IMR-90 (cell line): ENCODE measurements around the gene DPH6. TPM values are rescaled to one million over a fixed set of nuclear protein-coding genes. Genes with fewer than 3 reads are reported as not detected.

ENCODE experiments used
- ATAC-seq: fragments of 200-7000 bp; cut with Tn5 transposase; 2 replicates; pipeline ENCODE4 v1.9.1; 2020; ENCODE audit warnings: low read depth, mild to moderate bottlenecking, moderate library complexity
- BruUV-seq: library from RNA; stranded (reverse); fragments of 400-500 nt; replicated peaks from 2 replicates; lab custom pipeline; 2021; lab: Mats Ljungman, UMichigan
- CTCF ChIA-PET: fragments of 300-600 bp; formaldehyde crosslinking; extraction: SDS; loops from one replicate; lab custom pipeline; 2021; ENCODE audit warnings: antibody characterized with exemption; lab: Yijun Ruan, JAX
- POLR2A ChIA-PET: fragments of 300-600 bp; sonication (Branson Sonifier 250); formaldehyde crosslinking; loops from one replicate; lab custom pipeline; 2022; ENCODE audit warnings: antibody characterized with exemption; ENCODE audit not compliant: unreplicated experiment; lab: Charles Lee
- DNase-seq: peaks from one replicate; pipeline ENCODE4 v3.0.0; 2013
- H2AFZ ChIP-seq: replicated peaks from 2 replicates; pipeline ENCODE3; 2013; ENCODE audit warnings: low read length, mild to moderate bottlenecking; ENCODE audit not compliant: poor library complexity
- H2AK5ac ChIP-seq: 2 replicates; pipeline ENCODE4 v1.6.1; 2013; ENCODE audit warnings: low read depth, low read length, inconsistent platforms
- H2AK9ac ChIP-seq: replicated peaks from 2 replicates; pipeline ENCODE3; 2013; ENCODE audit warnings: mild to moderate bottlenecking, low read depth, low read length, moderate library complexity; ENCODE audit not compliant: poor library complexity
- H2BK120ac ChIP-seq: 2 replicates; pipeline ENCODE4 v1.6.1; 2013; ENCODE audit warnings: low read depth, low read length, inconsistent platforms
- H2BK15ac ChIP-seq: 3 replicates; pipeline ENCODE4 v1.6.1; 2013; ENCODE audit warnings: low read depth, low read length, inconsistent platforms
- H2BK20ac ChIP-seq: 2 replicates; pipeline ENCODE4 v1.6.1; 2013; ENCODE audit warnings: low read depth, mild to moderate bottlenecking, inconsistent platforms, low read length, moderate library complexity
- H2BK5ac ChIP-seq: 2 replicates; pipeline ENCODE4 v1.6.1; 2013; ENCODE audit warnings: mild to moderate bottlenecking, low read depth, low read length, inconsistent platforms; ENCODE audit not compliant: poor library complexity, severe bottlenecking
- H3K14ac ChIP-seq: replicated peaks from 2 replicates; pipeline ENCODE4 v1.6.1; 2013; ENCODE audit warnings: low read depth, low read length, inconsistent platforms
- H3K18ac ChIP-seq: 2 replicates; pipeline ENCODE4 v1.6.1; 2013; ENCODE audit warnings: low read depth, low read length, control low read depth
- H3K23ac ChIP-seq: 2 replicates; pipeline ENCODE4 v1.6.1; 2013; ENCODE audit warnings: low read depth, low read length, inconsistent platforms
- H3K27ac ChIP-seq: 2 replicates; pipeline ENCODE4 v1.5.1; 2013; ENCODE audit warnings: mild to moderate bottlenecking, control low read depth, low read length; ENCODE audit not compliant: insufficient read depth
- H3K27me3 ChIP-seq: 2 replicates; pipeline ENCODE4 v1.6.1; 2013; ENCODE audit warnings: low read length; ENCODE audit not compliant: control insufficient read depth, insufficient read depth
- H3K36me3 ChIP-seq: 2 replicates; pipeline ENCODE4 v1.6.1; 2013; ENCODE audit warnings: low read length, mixed read lengths; ENCODE audit not compliant: control insufficient read depth, insufficient read depth
- H3K4ac ChIP-seq: 2 replicates; pipeline ENCODE4 v1.6.1; 2013; ENCODE audit warnings: low read depth, low read length, inconsistent platforms
- H3K4me1 ChIP-seq: 2 replicates; pipeline ENCODE4 v1.6.1; 2013; ENCODE audit warnings: low read length, mixed read lengths; ENCODE audit not compliant: control insufficient read depth, insufficient read depth
- H3K4me2 ChIP-seq: 2 replicates; pipeline ENCODE4 v1.6.1; 2013; ENCODE audit warnings: low read depth, mild to moderate bottlenecking, control low read depth, low read length, moderate library complexity
- H3K4me3 ChIP-seq: 2 replicates; pipeline ENCODE4 v1.5.1; 2013; ENCODE audit warnings: low read depth, mild to moderate bottlenecking, control low read depth, low read length, moderate library complexity; ENCODE audit not compliant: insufficient read depth
- H3K56ac ChIP-seq: 2 replicates; pipeline ENCODE4 v1.6.1; 2013; ENCODE audit warnings: low read length, inconsistent platforms; ENCODE audit not compliant: insufficient read depth; ENCODE audit errors: extremely low read depth
- H3K79me1 ChIP-seq, 2 experiments: 2 replicates each; pipeline ENCODE4 v1.6.1; 2013; ENCODE audit warnings: low read length in 2 of 2, inconsistent platforms in 1 of 2, low read depth in 1 of 2
- H3K9ac ChIP-seq: 2 replicates; pipeline ENCODE4 v1.6.1; 2013; ENCODE audit warnings: low read depth, low read length, control low read depth
- H3K9me1 ChIP-seq: 2 replicates; pipeline ENCODE4 v1.6.1; 2013; ENCODE audit warnings: low read length, inconsistent platforms; ENCODE audit not compliant: insufficient read depth
- H3K9me3 ChIP-seq: 2 replicates; pipeline ENCODE4 v1.6.1; 2013; ENCODE audit warnings: low read length; ENCODE audit not compliant: control insufficient read depth, insufficient read depth
- H4K20me1 ChIP-seq: 2 replicates; pipeline ENCODE4 v1.6.1; 2013; ENCODE audit warnings: low read length, inconsistent platforms; ENCODE audit not compliant: insufficient read depth
- H4K5ac ChIP-seq: 2 replicates; pipeline ENCODE4 v1.6.1; 2013; ENCODE audit warnings: mild to moderate bottlenecking, low read depth, low read length, control low read depth
- H4K8ac ChIP-seq, 2 experiments: 2 replicates each; pipeline ENCODE4 v1.6.1; 2013; ENCODE audit warnings: low read depth in 2 of 2, low read length in 2 of 2, control low read depth in 1 of 2, inconsistent platforms in 1 of 2
- H4K91ac ChIP-seq: 2 replicates; pipeline ENCODE4 v1.6.1; 2013; ENCODE audit warnings: low read depth, low read length, inconsistent platforms; ENCODE audit not compliant: insufficient read depth
- BHLHE40 ChIP-seq: fragments of 150-350 bp; IDR thresholded peaks from 2 replicates; pipeline ENCODE4 v1.6.1; 2016; ENCODE audit warnings: mild to moderate bottlenecking, low read depth, low read length
- FOS ChIP-seq: fragments of 150-350 bp; IDR thresholded peaks from 2 replicates; pipeline ENCODE4 v1.6.1; 2016; ENCODE audit warnings: low read depth, low read length
- MAFK ChIP-seq: IDR thresholded peaks from 2 replicates; pipeline ENCODE4 v1.6.1; 2012; ENCODE audit warnings: low read depth, low read length, improper control_type of control experiment
- NFE2L2 ChIP-seq: fragments of 150-350 bp; IDR thresholded peaks from 2 replicates; pipeline ENCODE4 v1.6.1; 2016; ENCODE audit warnings: low read depth, mild to moderate bottlenecking, low read length
- POLR2A ChIP-seq: IDR thresholded peaks from 2 replicates; pipeline ENCODE4 v1.6.1; 2012; ENCODE audit warnings: mild to moderate bottlenecking, low read depth, low read length
- RFX5 ChIP-seq: IDR thresholded peaks from 2 replicates; pipeline ENCODE4 v1.8.0; 2012; ENCODE audit warnings: low read depth, mild to moderate bottlenecking, low read length, moderate library complexity
- SMC3 ChIP-seq: fragments of 150-350 bp; IDR thresholded peaks from 2 replicates; pipeline ENCODE4 v1.6.1; 2016; ENCODE audit warnings: low read depth, mild to moderate bottlenecking, antibody characterized with exemption, low read length, moderate library complexity
- WGBS, 2 experiments: methylation state at CpG; one replicate each; pipeline versions ENCODE4 v1.1.5 to v1.1.7; 2013; ENCODE audit warnings: missing lambda C conversion rate in 2 of 2; ENCODE audit not compliant: insufficient read length in 1 of 2; ENCODE audit errors: extremely low coverage in 2 of 2; 5-methylcytosine and 5-hydroxymethylcytosine counted together
- dilution Hi-C: fragments of 300-500 bp; cut with HindIII; formaldehyde crosslinking; loops from one replicate; pipeline ENCODE4 v1.14.3; 2018; ENCODE audit warnings: low sequenced_read_pairs; ENCODE audit not compliant: unreplicated experiment
- in situ Hi-C: fragments of 300-500 bp; cut with MboI; formaldehyde crosslinking; loops from 3 replicates; pipeline ENCODE4 v1.14.3; 2019; ENCODE audit warnings: low sequenced_read_pairs, inconsistent platforms, mixed read lengths
- intact Hi-C: fragments of 100-400 bp; cut with micrococcal nuclease; formaldehyde crosslinking; loops from 2 replicates; pipeline ENCODE4 v1.10.0; 2022
- polyA plus RNA-seq, 3 experiments: library from polyadenylated mRNA; depleted of rRNA; stranded (reverse); fragments of >200 nt; gene quantifications; 2 replicates each; pipeline ENCODE4 v1.2.3, GENCODE V29; 2012; ENCODE audit warnings: low replicate concordance in 1 of 3
- total RNA-seq: library from RNA; depleted of rRNA; stranded (reverse); fragments of >200 nt; gene quantifications from 2 replicates; pipeline ENCODE4 v1.2.3, GENCODE V29; 2012

DPH6 gene
- total and polyA plus RNA-seq, 2 of the 4 experiments (the other 2 are of a cell fraction): 6.1 to 8.1 TPM

DNA sequence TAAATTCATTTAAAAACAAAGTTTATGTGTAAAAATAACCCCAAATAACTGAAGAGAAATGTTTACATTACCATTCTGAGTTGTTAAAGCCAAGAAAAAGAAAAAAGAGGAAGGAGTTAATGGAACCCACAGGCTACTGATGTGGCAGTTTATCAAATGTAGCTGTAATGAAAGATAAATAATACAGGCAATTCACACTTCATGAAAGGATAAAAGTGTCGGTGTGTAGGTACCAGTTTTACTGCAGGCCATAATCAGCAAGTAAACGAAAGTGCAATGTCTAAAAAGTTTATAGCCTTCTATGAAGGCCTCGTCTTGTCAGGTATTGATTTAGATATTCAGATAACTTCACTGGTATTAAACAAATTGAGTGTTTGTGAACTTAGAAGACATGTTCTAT lies 164.6 kb downstream of the DPH6 start:
- Histone ChIP-seq H2BK15ac (no peak overlapping the region), H2BK20ac (no peak overlapping the region), H3K9me3 (no peaks in the 10 kb centered on the region), H3K79me1 (no peaks in the 10 kb centered on the region), H2AFZ (no peak overlapping the region), H3K4ac (no peak overlapping the region), H3K4me2 (no peak overlapping the region), H3K27me3 (no peaks in the 10 kb centered on the region), H2AK5ac (no peak overlapping the region), H2BK5ac (no peak overlapping the region), H4K20me1 (no peaks in the 10 kb centered on the region), H3K56ac (no peak overlapping the region), H3K36me3 (no peaks in the 10 kb centered on the region), H3K4me3 (no peak overlapping the region), H4K91ac (no peak overlapping the region), H4K5ac (no peak overlapping the region), H3K14ac (no peak overlapping the region), H4K8ac (no peak overlapping the region), H3K9me1 (no peaks in the 10 kb centered on the region), H3K4me1 (no peaks in the 10 kb centered on the region), H3K27ac (no peak overlapping the region), H2BK120ac (no peak overlapping the region), H3K9ac (no peak overlapping the region), H3K23ac (no peak overlapping the region), H3K18ac (no peak overlapping the region), H2AK9ac (no peak overlapping the region)
- no peak for ATAC-seq
- no CpG with 5 or more reads among the region's 3 CpGs for WGBS, 2 experiments
- dilution Hi-C loops: no loop called here
- intact Hi-C loops: no loop called here
- no peak for DNase-seq
- TF ChIP-seq RFX5: no peak
- TF ChIP-seq BHLHE40: no peak
- no peak for TF ChIP-seq NFE2L2
- TF ChIP-seq SMC3: no peak
- TF ChIP-seq POLR2A: no peak
- TF ChIP-seq MAFK: no peak
- no peak for TF ChIP-seq FOS
- ChIA-PET CTCF (no interaction called here), POLR2A (no interaction called here)
- in situ Hi-C loops: no loop called here
- BruUV-seq: no TSS peak
